GM21737 (cell line): ENCODE data around the gene PRR35.
A peak's percentile ranks its signal among the peaks of the same experiment; 100 is the strongest.

Source experiments
- ATAC-seq: cut with Tn5 transposase; IDR thresholded peaks from one replicate; pipeline ENCODE4 v1.9.1; 2021; ENCODE audit warnings: mild to moderate bottlenecking, moderate library complexity; ENCODE audit not compliant: unreplicated experiment

The PRR35 gene

DNA sequence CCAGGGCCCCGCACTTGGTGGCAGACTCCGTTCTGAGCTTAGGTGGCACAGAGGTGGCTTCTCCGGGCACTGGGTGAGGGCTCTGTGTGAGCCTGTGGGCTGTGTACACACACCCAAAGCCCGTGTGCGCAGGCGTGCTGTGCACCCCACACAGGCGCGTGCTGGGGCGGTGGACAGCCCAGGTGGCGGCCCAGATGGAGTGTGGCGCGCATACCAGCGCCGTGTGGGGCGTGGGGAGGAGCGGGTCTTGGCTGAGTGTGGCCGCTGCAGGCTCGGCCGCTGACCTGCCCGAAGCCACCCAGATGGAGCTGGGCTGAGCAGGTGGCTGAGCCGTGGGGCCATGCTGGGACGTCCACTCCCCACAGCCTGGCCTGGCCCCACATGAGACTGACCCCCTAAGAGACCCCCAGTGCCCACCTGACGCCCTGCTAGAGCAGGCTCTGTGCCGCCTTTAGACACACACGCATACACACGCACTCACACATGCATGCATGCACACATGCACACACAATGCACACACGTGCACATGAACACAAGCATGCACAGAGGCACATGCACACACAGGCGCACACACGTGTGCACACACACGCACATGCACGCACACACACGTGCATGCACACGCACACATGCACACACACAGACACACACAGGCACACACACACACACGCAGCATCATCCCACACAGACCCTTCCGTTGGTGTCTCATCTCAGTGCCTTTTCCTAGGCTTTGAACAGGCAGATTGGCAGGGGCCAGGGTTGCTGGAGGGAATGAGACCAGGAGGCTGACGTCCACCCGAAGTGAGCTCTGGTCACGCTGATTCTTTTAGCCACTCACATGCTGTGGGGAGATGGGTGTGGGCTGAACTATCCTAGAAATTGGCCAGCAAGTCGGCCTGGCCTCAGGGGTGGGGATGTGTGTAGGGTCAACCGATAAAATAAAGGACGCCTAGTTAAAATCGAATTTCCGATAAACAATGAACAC, 2.1 kb downstream of the PRR35 start:
- ATAC-seq = no peak

DNA sequence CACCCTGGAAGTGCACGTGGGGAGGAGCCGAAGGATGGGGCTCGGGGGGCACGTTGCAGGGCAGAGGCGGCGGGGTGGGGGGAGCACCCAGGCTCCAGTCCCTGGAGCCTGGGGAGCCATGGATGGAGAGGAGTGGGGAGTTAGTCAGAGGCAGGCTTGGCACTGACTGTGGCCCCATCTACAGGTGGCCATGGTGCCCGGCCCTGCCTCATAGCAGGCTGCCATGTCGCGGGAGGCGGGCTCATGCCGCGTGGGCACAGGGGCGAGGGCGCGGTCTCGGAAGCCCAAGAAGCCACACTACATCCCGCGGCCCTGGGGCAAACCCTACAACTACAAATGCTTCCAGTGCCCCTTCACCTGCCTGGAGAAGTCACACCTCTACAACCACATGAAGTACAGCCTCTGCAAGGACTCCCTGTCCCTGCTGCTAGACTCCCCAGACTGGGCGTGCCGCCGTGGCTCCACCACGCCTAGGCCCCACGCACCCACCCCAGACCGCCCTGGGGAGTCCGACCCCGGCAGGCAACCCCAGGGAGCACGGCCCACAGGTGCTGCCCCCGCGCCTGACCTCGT, 3.0 kb downstream of the PRR35 start:
- no peak for ATAC-seq

DNA sequence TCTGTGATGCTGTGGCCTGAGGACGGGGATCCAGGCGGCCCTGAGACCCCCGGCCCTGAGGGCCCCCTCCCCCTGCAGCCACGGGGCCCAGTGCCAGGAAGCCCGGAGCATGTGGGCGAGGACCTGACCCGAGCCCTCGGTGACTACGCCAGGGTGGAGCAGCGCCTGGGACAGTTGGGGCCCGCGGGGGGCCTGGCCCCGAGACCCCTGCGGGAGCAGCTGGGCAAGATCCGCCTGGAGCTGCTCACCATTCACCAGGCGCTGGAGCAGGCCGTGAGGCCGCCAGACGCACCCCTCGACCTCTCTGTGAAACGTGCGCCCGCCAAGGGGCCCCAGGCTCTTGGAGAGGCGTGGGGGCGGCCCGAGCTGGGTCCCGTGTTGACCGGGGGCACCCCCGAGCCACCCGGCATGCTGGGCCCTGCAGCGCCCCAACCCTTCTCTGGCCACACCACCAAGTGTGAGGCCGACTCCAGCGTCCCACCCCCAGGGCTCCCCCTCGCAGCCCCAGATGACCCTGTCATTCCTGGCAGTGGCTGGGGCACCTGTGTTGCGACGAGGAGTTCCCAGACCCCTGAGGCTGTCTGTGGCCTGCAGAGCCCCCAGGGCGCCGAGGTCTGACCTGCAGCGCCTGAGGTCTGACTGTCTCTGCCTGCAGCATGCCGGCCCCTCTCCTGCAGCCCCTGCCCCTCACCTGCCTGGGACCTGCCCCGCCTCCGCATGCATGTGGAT, 4.7 kb downstream of the PRR35 start:
- no peak for ATAC-seq

DNA sequence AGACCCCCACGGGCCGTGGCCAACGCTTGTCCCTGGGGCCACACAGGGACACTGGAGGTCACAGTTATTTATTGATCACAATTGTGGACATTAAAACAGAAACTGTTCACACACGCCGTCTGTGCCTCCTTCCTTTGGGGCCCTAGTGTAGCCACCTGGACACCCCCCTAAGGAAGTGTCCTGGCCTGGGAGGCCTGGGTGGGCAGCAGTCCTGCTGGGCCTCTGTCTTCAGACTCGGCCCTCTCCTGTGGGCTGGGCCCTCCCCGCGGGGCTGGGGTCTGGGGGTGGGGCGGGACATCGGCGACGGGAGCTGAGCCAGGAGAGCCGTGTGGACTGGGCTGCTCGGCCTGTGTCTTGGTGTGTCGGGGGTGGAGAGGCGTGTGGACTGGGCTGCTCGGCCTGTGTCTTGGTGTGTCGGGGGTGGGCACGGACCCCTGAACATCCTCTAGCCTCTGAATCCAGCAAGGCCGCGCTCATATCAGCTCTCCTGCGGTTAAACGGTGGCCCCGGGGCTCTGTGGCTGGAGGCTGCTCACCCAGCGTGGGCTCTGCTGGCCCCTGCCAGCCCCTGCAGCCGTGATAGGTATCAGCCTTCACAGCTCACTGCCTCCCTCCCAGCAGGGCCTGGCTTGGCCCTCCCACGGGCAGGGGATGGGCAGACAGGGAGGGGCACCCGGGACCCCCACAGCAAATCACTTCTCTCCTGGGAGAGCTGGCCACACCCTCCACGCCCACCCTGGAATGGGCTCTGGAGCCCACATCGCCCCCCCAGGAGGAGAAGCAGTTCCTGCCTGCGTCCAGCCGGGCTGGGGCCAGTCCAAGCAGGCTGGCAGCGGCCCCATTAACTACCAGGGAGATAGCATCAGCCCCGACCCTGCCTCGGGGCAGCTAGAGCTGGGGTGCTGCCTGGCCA, 5.5 kb downstream of the PRR35 start:
- no peak for ATAC-seq

DNA sequence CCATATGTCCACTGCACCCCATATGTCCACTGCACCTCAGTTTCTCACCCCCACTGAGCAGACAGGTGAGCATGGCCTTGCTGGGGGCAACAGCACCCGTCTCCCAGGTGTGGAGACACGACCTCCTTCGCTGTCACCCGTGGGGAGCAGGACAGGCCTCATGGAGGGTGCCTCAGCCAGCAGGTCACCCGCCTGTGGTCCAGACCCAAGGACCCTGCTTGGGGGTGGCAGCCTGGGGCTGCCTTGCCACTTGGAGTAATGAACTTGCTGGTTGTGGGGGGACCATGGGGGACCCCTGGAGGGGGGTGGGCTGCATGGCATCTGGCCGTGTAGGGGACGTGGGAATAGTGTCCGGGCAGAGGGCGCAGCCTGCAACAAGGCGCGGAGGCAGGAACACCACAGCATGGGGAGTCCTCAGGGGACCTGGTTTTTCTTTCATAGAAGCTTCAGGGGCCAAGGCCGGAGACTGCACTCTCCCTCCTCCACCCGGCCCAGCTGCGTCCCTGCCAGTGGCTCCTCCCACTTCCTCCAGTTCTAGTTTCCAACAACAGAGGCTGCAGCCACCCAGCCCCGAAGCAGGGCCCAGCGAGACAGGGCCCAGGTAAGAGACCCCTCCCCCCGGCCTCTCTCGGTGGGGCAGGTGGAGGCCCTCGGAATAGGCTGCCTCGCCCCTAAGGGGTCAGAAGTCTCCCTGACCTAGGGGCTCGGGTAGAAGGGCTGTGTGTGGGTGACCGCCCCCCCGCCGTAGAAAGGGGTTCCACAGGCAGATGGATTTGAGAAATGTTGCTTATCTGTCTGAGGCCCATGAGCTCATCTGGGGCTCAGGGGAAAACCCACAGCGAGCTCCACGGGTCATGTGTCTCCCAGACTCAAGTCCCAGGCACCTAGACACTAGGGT, 6.5 kb downstream of the PRR35 start, which contains the start of gene NHLRC4:
NHLRC4 (plus strand) TSS at position 531 of the 898 bp plus-strand sequence. CDS start 1,043 bp downstream, outside the sequence.
- no peak for ATAC-seq

DNA sequence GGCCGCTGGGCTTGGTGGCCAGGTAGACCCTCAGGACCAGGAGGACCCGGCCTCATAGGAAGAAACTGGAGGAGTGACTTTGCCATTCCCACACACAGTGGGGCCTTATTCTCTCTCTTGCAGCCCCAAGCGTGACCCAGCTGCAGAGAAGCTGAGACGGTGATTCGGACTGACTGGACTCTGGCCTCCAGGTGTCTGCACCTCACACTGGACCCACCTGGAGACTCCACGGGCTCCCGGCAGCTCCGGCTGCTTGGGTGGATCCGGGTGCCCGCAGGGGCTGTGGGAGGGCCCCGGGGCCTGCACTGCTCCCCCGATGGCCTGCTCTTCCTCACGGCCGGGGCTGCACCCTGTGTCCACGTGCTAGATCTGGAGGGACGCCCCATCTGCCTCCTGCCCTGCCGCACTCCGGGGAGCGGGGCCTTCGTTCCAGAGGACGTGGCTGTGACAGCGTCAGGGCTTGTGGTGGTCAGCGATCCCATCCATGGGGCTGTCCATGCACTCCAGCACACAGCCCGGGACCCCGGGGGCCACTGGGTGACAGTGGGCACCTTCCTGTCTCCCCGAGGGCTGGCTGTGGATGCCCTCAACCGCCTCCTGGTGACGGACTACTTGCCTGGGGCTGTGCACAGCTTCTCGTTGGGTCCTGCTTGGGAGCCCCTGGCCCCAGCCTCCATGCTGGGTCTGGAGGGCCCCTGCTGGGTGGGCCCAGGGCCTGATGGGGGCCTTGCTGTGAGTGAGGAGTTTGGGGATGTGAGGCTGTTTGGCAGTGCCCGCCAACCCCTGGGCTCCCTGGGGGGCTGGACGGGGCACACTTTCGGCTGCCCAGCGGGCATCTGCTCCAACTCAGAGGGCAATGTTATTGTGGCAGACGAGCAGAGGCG, 7.4 kb downstream of the PRR35 start:
- no peak for ATAC-seq

DNA sequence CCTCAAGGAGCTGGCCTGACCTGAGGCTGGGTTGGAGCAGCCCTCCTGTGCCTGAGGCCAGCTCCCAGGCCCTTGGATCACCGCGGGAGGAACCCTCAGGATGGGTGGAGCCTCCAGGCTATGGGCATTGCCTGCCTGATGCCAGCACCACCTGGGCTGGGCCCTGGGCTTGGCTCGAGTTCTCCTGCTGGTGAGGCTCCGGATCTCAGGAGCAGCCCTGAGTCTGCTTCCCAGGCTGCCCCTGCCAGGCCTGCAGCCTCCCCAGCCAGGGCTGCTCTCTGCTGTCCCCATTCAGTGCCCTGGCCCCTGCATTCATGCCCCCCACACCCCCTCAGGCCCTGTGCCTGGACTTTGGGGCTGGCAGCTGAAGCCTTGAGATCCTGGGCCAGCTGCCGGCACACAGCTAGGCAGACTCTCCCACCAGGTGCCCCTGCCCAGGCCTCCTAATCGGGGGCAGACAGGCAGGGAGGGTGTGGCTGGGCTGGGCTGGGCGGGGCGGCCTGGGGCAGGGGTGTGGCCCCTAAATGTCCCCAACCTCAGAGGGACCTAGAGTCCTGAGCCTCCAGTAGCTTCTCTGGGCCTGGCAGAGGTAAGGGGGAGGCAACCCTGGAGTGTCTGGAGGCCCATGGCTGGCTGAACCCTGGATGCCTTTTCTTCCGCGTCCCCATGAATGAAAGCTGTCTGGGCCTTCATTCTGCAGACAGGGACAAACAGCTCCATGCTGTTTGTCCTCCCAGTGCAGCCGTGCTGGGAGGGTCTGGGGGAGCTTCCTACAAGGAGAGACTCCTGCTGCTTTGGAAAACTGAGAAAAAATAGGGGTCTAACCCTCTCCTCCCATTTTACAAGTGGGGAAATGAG, 8.4 kb downstream of the PRR35 start:
- ATAC-seq = no peak

DNA sequence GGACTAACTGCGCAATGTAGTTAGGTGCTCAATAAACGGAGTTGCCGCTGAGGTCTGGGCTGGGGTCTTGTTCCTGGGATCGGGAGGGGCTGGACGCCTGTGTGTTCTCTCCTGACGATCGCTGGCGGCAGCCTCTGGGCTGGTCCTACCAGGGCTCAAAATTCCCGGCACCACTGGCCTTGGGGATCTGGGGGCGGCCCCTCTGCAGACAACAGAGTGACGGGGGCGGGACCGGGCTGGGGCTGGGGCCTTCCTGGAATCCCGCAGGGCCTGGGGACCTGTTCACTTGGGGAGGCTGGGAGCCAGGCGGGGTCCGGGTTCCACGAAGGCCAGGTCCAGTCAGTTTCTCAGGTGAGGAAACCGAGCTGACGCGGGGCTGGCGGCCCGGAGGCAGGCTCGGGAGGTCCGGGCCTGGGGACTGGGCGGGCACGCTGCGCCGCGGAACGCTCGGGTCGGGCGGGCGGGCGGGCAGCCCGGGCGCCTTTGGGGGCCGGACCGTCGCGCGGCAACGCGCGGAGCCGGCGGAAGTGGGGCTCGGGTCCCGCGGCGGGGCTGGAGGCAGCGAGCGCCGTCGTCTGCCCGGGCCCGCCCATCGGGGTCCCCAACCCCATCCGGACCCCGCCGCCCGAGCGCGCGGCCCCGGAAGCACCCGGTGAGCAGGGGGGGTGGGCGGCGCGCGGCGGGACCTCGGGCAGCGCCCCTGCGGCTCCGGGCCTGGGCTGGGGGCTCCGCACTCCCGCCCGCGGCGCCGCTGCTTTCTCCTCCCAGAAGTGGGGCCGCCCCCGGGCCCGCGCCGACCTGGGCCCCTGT, 9.5 kb downstream of the PRR35 start, which contains the start of gene PIGQ:
PIGQ (plus strand) TSS at position 524 of the 810 bp plus-strand sequence. CDS start 4,107 bp downstream, outside the sequence.
- ATAC-seq = peak; percentile 46

DNA sequence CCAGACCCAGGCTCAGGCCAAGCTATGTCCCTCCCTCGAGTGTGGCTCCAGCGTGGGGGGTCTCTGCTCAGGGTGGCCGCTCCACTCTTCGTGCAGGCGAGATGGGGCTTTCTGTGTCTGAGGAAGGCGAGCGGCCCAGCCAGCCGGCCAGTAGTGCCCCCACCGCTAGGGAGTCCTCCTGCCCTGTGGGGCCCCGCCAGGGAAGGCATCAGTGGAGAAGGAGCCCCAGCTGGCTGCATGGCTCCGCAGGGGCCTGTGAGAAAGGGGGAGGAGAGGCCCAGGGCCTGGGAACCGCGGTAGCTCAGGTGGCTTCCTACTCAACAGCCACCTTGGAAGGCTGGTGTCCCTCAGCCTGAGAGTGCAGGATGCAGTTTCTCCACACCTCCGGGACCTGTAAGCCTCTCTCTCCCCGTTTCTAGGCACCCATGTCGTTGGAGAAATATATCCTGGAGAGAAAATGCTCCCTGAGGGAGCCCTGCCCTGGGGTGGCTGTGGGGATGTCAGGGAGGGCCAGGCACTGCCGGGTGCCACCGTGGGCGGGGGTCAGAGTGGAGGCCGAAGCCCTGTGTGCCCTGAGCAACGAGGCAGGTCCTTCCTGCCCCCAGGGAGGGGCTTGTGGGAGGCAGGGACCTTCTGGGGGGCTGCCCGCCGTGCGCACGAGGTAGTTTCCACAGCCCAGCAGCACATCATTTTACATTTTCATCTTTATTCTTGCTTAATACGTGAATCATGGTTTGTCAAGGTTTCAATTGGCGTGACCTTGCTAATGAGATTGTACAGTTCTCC, 12.9 kb downstream of the PRR35 start:
- no peak for ATAC-seq

DNA sequence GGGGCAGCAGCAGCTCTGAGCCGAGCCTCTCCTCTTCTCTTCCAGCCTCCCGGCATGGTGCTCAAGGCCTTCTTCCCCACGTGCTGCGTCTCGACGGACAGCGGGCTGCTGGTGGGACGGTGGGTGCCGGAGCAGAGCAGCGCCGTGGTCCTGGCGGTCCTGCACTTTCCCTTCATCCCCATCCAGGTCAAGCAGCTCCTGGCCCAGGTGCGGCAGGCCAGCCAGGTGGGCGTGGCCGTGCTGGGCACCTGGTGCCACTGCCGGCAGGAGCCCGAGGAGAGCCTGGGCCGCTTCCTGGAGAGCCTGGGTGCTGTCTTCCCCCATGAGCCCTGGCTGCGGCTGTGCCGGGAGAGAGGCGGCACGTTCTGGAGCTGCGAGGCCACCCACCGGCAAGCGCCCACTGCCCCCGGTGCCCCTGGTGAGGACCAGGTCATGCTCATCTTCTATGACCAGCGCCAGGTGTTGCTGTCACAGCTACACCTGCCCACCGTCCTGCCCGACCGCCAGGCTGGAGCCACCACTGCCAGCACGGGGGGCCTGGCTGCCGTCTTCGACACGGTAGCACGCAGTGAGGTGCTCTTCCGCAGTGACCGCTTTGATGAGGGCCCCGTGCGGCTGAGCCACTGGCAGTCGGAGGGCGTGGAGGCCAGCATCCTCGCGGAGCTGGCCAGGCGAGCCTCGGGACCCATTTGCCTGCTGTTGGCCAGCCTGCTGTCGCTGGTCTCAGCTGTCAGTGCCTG, 14.0 kb downstream of the PRR35 start:
- ATAC-seq = no peak

DNA sequence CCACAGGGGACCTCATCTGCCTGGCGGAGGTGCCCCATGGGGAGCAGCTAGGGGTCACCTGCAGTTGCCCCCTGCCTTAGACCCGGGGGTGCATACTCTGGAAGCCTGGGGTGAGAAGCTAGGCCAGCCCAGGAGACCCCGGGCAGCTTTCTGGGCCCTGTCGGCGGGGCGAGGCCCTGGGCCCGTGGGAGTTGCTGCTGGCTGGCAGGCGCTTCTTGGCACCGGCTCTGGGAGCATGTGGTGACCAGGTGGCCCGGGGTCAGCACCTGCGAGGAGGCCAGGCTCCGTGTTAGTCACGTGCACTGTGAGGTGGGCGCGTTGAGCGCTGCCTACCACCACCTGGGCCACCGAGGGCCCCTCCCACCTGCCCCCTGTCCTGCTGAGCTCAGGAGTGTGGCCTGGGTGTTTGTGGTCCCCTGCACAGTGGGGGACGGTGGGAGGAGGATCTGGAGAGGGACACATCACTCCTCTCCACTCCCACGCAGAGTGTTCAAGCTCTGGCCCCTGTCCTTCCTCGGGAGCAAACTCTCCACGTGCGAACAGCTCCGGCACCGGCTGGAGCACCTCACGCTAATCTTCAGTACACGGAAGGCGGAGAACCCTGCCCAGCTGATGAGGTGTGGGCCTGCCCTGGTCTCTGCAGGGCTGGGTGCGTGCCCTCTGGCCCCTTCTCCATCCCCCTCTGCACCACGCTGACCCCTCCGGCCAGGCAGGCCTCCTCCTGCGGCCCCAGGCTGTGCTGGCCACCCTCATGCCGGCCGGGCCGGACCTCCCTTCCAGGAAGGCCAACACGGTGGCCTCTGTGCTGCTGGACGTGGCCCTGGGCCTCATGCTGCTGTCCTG, 15.4 kb downstream of the PRR35 start:
- no peak for ATAC-seq

DNA sequence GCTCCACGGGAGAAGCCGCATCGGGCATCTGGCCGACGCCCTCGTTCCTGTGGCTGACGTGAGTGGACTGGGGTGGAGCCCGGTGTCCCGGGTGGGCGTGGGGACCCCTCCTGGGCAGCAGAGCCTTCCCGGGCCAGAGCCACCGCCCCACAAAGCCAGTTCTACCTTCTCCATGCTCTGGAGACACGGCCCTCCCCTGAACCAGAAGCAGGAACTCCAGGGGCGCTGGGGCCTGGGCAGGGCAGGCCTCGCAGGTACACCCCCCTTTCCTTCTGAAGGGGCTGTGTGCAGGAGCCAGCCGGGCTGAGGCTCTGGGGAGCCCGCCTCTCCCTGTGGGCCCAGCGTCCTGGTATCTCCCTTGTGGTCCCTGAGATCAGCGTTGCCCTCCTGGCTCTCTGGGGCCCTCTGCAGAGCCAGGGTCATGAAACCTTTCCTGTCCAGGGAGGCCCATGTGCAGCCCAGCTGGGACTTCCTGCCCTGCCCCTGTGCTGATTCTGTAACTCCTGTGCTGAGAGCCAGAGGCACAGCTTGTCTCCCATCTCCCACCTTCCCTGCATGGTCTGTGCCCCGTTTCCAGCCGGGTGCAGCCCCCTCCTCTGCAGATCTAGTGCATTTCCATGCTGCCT, 16.1 kb downstream of the PRR35 start:
- ATAC-seq = no peak

DNA sequence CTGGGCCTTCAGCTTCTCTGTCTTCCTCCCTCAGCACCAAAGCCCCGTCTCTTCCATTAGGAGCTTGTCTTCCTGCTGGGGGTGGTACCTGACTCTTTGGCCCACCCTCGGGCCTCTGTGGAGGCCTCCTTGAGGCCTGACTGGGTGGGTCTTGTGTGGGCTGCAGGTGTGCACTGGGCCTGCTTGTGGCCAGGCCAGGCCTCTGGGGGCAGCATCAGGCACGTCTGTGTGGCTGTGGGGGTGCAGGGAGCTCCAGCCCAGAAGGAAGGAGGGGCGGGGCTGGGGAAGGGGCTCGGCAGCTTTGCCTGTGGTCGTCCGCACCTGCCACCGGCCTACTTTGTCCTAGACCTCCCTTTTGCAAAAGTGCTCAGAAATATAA, 16.6 kb downstream of the PRR35 start:
- no peak for ATAC-seq

DNA sequence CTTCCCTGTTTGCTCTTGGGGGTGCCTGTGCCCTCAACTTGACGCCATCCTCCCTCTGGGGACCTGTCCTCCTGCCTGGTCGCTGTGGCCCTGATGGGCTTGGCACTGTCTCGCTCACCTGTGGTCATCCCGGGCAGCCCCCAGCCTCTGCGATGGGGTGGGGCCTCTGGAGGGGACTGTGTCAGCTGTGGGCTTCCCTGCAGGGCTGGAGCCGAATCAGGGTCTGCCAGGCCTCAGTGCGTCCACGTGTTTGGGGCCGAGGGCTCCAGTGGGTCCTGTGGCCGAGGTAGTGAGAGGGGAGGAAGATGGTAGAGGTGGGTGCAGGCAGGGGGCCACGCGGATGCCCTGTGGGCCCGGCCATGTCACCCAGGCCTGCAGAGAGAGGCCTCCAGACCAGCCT, 17.6 kb downstream of the PRR35 start:
- ATAC-seq = no peak
